GM18861 (cell line): ENCODE results near the gene BRD7.

Source experiments
- ATAC-seq: cut with Tn5 transposase; IDR thresholded peaks from one replicate; pipeline ENCODE4 v1.9.1; 2021; ENCODE audit not compliant: unreplicated experiment

Gene BRD7

GRCh38 chr16:50324345-50324744 lies 44.4 kb downstream of the BRD7 start:
- no peak for ATAC-seq

GRCh38 chr16:50323335-50324011 lies 45.3 kb downstream of the BRD7 start:
- ATAC-seq: no peak

- no peak for ATAC-seq
Observed at GRCh38 chr16:50322333-50322732, 46.5 kb downstream of the BRD7 start.

- no peak for ATAC-seq
Observed at GRCh38 chr16:50320310-50320709, 48.5 kb downstream of the BRD7 start.

- ATAC-seq: no peak
Observed at GRCh38 chr16:50318796-50319578, 49.8 kb downstream of the BRD7 start.

GRCh38 chr16:50316848-50317630 lies 51.7 kb downstream of the BRD7 start:
- no peak for ATAC-seq

GRCh38 chr16:50316102-50316847 lies 52.5 kb downstream of the BRD7 start:
- no peak for ATAC-seq

GRCh38 chr16:50315346-50315997 lies 53.3 kb downstream of the BRD7 start:
- ATAC-seq: no peak

- no peak for ATAC-seq
Observed at GRCh38 chr16:50314665-50315064, 54.1 kb downstream of the BRD7 start.

GRCh38 chr16:50313596-50314478 lies 55.0 kb downstream of the BRD7 start:
- ATAC-seq: no peak

GRCh38 chr16:50311891-50312501 lies 56.8 kb downstream of the BRD7 start:
- ATAC-seq: no peak

GRCh38 chr16:50311134-50311528 lies 57.7 kb downstream of the BRD7 start:
- no peak for ATAC-seq

- no peak for ATAC-seq
Observed at GRCh38 chr16:50310308-50311133, 58.3 kb downstream of the BRD7 start.

- no peak for ATAC-seq
Observed at GRCh38 chr16:50309527-50310307, 59.1 kb downstream of the BRD7 start.

GRCh38 chr16:50309156-50309526 lies 59.6 kb downstream of the BRD7 start:
- ATAC-seq: no peak

GRCh38 chr16:50308237-50308965 lies 60.4 kb downstream of the BRD7 start:
- no peak for ATAC-seq

GRCh38 chr16:50306287-50306686 lies 62.5 kb downstream of the BRD7 start:
- no peak for ATAC-seq
